DMS53 treated with DMSO at 0.1 percent for 48 hours (cell line): ENCODE measurements around the gene C5orf58.

ENCODE experiments used
- DNase-seq: peaks from one replicate; lab custom pipeline; 2025; ENCODE audit not compliant: unreplicated experiment; lab: John Stamatoyannopoulos, UW

C5orf58 gene

DNA sequence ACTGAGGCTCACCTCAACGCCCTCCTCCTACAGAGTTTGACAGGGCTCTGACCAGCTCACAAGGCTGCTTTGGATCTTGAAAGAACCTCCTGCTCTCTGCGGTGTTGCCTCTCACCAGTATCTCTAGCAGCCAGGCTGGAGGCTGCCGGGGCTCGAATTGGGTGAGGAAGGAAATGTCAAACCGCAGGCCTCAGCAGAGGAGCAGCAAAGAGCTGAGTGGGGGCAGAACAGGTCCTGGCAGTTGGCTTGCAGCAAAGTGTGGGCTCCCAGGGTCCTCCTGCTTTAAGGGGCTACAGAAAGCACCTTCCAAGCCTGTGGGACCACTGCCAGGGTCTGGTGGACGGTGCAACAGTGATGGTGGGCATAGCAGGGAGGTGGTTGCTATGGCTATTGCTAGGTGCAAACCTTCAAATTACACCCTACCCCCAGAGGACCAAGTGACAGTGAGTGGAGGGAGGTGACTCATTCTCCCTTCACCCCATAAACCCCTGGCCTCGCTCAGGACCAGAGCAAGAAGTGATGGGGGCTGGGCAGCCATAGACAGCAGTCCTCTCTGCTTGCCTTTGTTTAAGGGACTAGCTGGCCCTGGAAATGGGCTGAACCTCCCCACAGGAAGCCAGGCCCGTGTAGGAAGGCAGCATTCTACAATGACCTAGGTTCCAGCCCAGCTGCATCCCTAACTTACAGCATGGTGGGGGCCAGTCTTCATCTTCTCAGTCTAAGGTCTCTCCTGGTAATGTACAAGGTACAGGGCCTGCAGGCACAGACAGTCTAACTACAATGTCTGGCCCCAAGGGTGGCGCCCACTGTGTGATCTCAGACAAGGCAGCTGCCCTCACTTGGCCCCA, 46.0 kb downstream of the C5orf58 start:
- DNase-seq, result no peak

DNA sequence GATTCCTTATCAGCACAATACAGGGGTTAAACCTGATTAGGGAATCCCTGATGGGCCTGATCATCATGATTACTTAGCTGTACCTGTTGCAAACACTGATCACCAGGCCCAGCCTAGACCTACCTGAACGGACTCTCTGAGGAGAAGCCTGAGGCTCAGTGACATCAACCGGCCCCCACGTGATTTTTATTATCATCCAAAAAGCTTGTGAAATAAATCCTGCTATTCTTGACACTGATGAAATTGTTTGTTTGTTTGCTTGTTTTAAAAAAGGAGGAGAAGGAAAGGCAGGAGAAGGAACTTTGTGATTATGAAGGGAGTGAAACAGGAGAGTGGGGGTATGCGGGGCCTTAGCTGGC, 46.7 kb downstream of the C5orf58 start:
- no peak for DNase-seq

DNA sequence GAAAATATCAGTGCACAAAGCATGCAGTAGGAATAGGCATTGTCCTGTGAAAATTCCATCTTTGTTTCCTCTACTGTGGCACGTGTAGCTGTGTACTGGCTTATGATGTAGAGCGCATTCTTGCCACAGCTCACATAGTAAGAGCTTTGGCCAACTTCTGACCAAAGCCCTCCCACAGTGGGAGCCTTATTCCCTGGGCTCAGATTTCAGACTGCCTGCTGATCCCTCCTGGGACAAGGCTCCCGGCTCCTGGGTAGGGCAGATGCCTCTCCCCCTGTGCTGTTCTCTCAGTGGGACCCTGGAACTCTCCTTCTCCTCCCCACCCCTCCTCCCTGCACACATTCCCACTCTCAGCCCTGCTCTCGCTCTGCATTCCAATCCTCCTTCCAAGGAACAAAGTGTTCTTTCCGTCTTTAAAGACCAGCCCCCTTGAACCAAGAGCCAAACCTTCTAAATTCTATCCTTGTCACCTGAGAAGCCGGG, 47.3 kb downstream of the C5orf58 start:
- no peak for DNase-seq

GRCh38 chr5:170283296-170283695, 50.5 kb downstream of the C5orf58 start:
- DNase-seq, result no peak

DNA sequence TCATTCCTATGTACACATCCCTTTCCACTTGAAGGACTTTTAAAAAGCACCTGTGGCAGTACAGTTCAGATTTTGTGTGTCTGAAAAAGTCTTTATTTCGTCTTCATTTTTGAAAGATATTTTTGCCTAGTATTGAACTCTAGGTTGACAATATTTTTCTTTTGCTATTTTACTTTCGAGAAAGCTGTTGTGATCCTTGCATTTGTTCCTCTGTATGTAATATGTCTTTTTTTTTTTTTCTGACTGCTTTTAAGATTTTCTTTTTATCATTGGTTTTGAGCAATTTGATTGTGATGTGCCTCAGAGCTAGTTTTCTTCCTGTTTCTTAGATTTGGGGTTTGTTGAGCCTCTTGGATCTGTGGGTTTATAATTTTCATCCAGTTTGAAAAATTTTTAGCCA, 51.4 kb downstream of the C5orf58 start:
- no peak for DNase-seq

DNA sequence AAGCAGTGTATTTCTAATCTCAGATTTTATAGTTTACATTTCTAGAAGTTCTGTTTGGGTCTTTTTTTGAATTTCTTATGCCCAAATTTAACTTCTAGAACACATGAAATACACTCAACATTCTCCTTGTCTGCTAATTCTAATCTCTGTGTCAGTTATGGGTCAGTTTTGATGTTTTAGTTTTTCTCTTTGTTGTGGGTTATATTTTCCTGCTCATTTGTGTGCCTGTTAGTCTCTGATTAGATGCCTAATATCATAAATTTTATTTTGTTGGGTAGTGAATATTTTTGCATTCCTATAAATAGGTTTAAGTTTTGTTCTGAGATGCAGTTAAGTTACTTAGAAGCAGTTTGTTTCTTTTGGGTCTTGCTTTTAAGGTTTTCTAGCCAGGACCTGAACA, 52.4 kb downstream of the C5orf58 start:
- no peak for DNase-seq

- DNase-seq, result no peak
Measured at GRCh38 chr5:170286386-170286925, 53.7 kb downstream of the C5orf58 start.

GRCh38 chr5:170287532-170287931, 54.7 kb downstream of the C5orf58 start:
- DNase-seq, result no peak

- no peak for DNase-seq
Measured at GRCh38 chr5:170288151-170288550, 55.4 kb downstream of the C5orf58 start.

DNA sequence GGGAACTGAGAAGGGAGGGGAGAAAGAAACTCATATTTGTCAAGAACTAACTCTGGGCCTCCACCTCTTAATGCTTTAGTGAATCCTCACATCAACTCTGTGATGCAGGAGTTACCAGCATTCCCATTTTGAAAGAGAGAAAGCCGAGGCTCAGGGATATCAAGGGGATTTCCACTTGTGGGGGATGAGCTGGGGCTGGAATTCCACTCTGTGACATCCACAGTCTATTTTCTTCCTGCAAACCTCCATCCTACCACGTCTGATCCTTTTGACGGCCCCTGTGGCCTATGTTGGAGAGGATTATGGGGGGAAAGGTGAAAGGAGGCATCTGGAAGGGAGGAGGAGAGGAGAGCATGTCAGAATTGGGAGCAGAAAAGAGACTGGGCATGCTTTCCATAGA, 55.8 kb downstream of the C5orf58 start:
- DNase-seq, result no peak

GRCh38 chr5:170289121-170289520, 56.3 kb downstream of the C5orf58 start:
- no peak for DNase-seq

DNA sequence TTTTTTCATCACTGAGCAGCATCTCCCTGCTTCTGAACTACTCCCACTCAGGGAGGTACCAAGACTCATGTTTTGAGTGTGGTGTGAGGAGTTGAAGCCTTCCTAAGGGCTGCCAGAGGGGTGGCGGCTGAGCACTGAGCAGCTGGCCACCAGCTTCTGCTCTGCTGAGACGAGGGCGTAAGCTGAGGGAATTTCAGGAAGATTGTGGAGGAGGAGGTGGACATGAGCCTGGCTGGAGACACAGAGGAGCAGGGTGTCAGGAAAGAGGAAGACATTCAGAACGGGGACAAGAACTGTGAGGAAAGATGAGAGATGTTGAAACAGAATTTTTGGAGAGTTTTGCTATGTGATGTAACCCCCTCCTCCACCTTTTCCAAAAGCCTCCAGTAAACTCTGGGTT, 57.0 kb downstream of the C5orf58 start:
- no peak for DNase-seq

GRCh38 chr5:170290498-170290897, 57.7 kb downstream of the C5orf58 start:
- DNase-seq, result no peak

DNA sequence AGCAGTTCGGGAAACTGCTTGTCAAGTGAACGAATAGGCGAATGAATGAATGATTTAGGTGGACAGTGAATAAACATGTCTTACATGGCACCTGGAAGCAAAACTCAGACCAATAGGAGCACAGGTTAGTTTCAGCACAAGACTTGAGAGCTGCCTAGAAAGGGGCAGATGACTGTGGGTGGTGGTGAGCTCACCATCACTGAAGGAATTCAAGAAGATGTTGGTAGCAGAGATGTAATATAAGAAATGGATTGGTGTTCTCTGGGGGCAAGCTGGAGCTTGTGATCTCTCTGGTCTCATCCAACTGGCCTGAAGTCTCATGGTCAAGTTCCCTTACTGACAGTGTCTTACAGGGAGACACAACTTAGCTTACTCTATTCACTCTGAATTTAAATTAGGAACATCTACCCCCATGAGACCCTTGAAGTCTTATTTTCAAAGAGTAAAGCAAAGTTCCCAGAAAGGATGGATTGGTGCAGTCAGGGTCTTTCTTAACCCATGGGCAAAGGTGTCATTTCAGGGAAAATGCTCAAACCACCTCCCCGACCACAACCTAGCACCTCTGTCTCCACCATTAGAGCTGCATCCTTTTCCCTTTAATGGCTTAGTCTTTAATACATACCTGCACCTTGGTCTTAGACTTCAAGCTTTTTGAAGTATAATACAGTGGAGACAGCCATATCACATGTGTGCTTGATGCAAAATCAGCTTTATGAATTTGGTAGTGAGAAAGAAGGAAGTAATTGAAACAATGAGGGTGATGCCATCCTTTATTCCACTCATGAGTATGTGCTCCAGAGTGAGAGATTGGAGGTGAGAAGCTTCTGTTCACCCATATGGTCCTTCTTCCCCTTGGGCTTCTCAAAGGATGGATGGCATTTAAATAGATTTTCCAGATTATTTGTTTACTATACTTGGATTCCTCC, 59.7 kb downstream of the C5orf58 start:
- DNase-seq, result no peak

DNA sequence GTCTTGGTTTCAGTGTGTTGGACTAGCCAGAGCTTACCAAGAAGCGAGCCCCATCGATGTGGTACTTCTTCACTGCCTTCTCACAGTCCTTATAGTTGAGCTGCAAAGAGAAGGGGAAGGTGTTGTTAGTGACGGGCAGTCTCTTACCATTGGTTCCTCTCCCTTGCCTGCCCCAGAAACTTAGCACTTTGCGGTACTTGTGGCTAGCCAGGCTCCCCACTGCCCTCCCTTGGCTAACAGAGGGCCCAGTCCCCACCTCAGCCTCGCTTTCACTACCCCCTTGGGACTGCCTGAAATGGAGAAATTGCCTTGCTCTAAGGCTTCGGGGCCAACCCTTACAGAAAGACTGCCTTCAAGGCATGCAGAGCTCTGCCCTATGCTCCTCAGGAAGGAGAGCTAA, 60.5 kb downstream of the C5orf58 start:
- DNase-seq, result no peak

DNA sequence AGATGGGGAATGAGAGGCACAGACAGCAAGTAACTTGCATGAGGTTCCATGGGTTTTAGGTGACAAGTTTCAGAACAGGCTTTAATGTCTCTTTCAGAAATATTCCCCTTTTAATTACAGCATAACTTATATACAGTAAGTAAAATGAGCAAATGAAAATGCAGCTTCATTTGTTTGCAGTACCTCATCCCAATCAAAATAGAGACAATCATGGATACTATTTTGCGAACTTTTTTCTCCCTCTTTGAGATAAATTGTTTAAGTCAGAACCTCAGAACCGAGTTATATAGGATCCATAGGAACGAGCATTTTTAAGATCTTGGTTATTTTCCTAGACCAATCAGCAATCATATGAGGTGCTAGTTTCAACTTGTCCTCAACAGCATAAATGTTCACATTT, 61.3 kb downstream of the C5orf58 start:
- DNase-seq, result no peak

- no peak for DNase-seq
Measured at GRCh38 chr5:170294556-170294955, 61.8 kb downstream of the C5orf58 start.
